Panc1 (cell line): ENCODE data around the gene MOB3A.

Experiments
- CTCF ChIP-seq: fragments of 450-650 bp; IDR thresholded peaks from 2 replicates; pipeline ENCODE4 v1.5.1; 2017; ENCODE audit warnings: mild to moderate bottlenecking
- POLR2AphosphoS5 ChIP-seq: IDR thresholded peaks from 2 replicates; pipeline ENCODE4 v1.6.1; 2012; ENCODE audit warnings: mild to moderate bottlenecking, low read depth, low read length, moderate library complexity
- REST ChIP-seq, 2 experiments: IDR thresholded peaks; 2 replicates each; pipeline ENCODE4 v1.6.1; 2011 to 2012; ENCODE audit warnings: low read depth in 2 of 2, control low read depth in 1 of 2, low read length in 1 of 2, mild to moderate bottlenecking in 1 of 2, moderate library complexity in 1 of 2; ENCODE audit not compliant: insufficient read depth in 1 of 2
- SIN3A ChIP-seq: IDR thresholded peaks from 2 replicates; pipeline ENCODE4 v1.6.1; 2012; ENCODE audit warnings: low read depth, mild to moderate bottlenecking, low read length, moderate library complexity, borderline replicate concordance; ENCODE audit not compliant: insufficient read depth

GRCh38 chr19:2021453-2022140 lies 74.5 kb downstream of the MOB3A start:
- TF ChIP-seq CTCF (no peak), REST (IDR thresholded peaks at IDR 0.05; ENCODE audit: insufficient read depth in 1 of 2, low read depth in 2 of 2, low read length in 1 of 2) (no peak), SIN3A (no peak), POLR2AphosphoS5 (no peak)
